ENCODE results near the gene DRAXIN.

DNA sequence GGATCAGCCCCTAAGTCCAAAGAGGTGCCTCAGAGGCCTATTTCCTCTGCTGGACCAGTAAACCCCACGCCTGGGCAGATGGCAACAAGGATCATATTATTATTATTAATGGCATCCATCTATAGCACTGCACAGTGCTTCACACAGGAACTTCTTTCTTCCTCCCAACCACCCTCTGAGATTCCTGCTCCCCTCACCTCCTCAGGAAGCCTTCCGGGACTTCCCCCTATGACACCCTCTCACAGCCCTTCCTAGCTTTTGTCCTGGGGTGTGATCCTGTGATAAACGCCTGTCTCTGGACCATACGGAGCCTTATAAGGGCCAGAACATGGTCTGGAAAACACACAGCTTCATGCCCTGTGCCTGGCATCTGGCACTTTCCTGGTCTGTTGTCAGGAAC lies 40.5 kb upstream of the DRAXIN start:
- no peak for TF ChIP-seq POLR2A (IDR thresholded peaks at IDR 0.05)
- TF ChIP-seq CTCF (IDR thresholded peaks at IDR 0.05), result no peak

Data from heart left ventricle (tissue), 13 donors.